Measurements from ENCODE around the gene ANKRD23. TPM values are rescaled to one million over a fixed set of nuclear protein-coding genes. Genes with fewer than 3 reads are reported as not detected.

ANKRD23 gene
- total and polyA plus RNA-seq, 2 of the 13 experiments (the other 11 are each of a cell fraction or from before 2014, with no cell fraction given), result 1.5 to 1.6 TPM

GRCh38 chr2:96868555-96869280 lies 24.9 kb upstream of the ANKRD23 start (continued):
- no peak for TF ChIP-seq CEBPZ (IDR thresholded peaks at IDR 0.05; ENCODE audit: low read length)
- TF ChIP-seq ZNF607 (CRISPR knock-in tag; IDR thresholded peaks at IDR 0.05; ENCODE audit: borderline replicate concordance), result no peak; the same call in 1 of the 2 replicates
- TF ChIP-seq ZNF343 (CRISPR knock-in tag; IDR thresholded peaks at IDR 0.05), result peak; percentile 85; the same call in 1 of the 2 replicates
- 0 out of 2 replicates have a peak, but pooled peaks have one; percentile 37 for TF ChIP-seq GTF3A (CRISPR knock-in tag; conservative IDR thresholded peaks at IDR 0.05)
- TF ChIP-seq ZNF646 (CRISPR knock-in tag; IDR thresholded peaks at IDR 0.05), result no peak
- no peak for TF ChIP-seq ZNF770 (CRISPR knock-in tag; IDR thresholded peaks at IDR 0.05)
- TF ChIP-seq ZFP36 (IDR thresholded peaks at IDR 0.05; ENCODE audit: borderline replicate concordance, low read depth, low read length, partially characterized antibody), result no peak
- peak; percentile 86 for TF ChIP-seq ZNF609 (CRISPR knock-in tag; IDR thresholded peaks at IDR 0.05; ENCODE audit: borderline replicate concordance)

All from HepG2 (cell line).